Measurements from ENCODE around the gene ZMIZ1.

DNA sequence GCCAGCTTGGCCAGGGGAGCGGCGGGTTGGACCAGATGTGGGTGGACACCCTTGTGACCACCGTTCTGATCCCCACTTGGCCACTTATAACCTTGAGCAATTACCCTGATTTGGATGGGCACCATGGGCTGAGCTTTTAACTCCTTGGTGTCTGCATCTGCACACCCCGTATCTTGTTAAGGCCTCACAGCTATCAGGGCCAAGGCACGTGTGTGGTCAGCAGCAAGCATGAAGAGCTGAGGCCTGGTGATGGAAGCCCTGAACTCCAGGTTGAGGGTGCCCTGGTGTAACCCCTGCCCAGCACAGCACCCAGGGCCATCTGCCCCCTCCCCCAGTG, 89.2 kb downstream of the ZMIZ1 start:
- TF ChIP-seq POLR2A (IDR thresholded peaks at IDR 0.05), result no peak
- TF ChIP-seq, protein P1, sequence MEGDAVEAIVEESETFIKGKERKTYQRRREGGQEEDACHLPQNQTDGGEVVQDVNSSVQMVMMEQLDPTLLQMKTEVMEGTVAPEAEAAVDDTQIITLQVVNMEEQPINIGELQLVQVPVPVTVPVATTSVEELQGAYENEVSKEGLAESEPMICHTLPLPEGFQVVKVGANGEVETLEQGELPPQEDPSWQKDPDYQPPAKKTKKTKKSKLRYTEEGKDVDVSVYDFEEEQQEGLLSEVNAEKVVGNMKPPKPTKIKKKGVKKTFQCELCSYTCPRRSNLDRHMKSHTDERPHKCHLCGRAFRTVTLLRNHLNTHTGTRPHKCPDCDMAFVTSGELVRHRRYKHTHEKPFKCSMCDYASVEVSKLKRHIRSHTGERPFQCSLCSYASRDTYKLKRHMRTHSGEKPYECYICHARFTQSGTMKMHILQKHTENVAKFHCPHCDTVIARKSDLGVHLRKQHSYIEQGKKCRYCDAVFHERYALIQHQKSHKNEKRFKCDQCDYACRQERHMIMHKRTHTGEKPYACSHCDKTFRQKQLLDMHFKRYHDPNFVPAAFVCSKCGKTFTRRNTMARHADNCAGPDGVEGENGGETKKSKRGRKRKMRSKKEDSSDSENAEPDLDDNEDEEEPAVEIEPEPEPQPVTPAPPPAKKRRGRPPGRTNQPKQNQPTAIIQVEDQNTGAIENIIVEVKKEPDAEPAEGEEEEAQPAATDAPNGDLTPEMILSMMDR (IDR thresholded peaks at IDR 0.05), result no peak
- TF ChIP-seq EP300 (IDR thresholded peaks at IDR 0.05), result no peak
